Measurements from ENCODE around the gene FBXL2. TPM values are rescaled to one million over a fixed set of nuclear protein-coding genes. Genes with fewer than 3 reads are reported as not detected.

FBXL2 gene, protein sequence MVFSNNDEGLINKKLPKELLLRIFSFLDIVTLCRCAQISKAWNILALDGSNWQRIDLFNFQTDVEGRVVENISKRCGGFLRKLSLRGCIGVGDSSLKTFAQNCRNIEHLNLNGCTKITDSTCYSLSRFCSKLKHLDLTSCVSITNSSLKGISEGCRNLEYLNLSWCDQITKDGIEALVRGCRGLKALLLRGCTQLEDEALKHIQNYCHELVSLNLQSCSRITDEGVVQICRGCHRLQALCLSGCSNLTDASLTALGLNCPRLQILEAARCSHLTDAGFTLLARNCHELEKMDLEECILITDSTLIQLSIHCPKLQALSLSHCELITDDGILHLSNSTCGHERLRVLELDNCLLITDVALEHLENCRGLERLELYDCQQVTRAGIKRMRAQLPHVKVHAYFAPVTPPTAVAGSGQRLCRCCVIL
- total RNA-seq (2021; fragmentation: NEBNext Ultra II Directional; extraction: Animal tissue kit (Norgen Biotek cat#: 25700)), result 10 to 100 TPM in 4 of 6 experiments, 1 to 10 TPM in 2; 8.1 to 12.2 (median 10.3) TPM
- long read RNA-seq, transcript FBXL2-216 (15 exons, 3,847 nt), result major isoform, 6 of 11 reads
- long read RNA-seq, partial matches to known transcripts, result 1 of 11 reads
- long read RNA-seq, other reads (novel, unspliced or antisense), result 3 of 11 reads

GRCh38 chr3:33277193-33277882 is at the start of gene FBXL2:
TSS of gene FBXL2 (plus strand) at chr3:33277442. CDS start at chr3:33277513, 71 bp downstream.
- H3K4me3 Mint-ChIP-seq, result peak within 1 kb of the TSS; percentile 88
- peaks cover 2% of the 10 kb centered on the region for H3K27me3 Mint-ChIP-seq (ENCODE audit: insufficient read depth)
- TF ChIP-seq, protein P1, sequence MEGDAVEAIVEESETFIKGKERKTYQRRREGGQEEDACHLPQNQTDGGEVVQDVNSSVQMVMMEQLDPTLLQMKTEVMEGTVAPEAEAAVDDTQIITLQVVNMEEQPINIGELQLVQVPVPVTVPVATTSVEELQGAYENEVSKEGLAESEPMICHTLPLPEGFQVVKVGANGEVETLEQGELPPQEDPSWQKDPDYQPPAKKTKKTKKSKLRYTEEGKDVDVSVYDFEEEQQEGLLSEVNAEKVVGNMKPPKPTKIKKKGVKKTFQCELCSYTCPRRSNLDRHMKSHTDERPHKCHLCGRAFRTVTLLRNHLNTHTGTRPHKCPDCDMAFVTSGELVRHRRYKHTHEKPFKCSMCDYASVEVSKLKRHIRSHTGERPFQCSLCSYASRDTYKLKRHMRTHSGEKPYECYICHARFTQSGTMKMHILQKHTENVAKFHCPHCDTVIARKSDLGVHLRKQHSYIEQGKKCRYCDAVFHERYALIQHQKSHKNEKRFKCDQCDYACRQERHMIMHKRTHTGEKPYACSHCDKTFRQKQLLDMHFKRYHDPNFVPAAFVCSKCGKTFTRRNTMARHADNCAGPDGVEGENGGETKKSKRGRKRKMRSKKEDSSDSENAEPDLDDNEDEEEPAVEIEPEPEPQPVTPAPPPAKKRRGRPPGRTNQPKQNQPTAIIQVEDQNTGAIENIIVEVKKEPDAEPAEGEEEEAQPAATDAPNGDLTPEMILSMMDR (IDR thresholded peaks at IDR 0.05), result no peak
- peak within 1 kb of the TSS; percentile 63 for H3K27ac Mint-ChIP-seq
- H3K9me3 Mint-ChIP-seq, result peaks cover 5% of the 10 kb centered on the region; the same call in 1 of the 2 replicates
- peak; percentile 30 for DNase-seq
- H3K4me1 Mint-ChIP-seq (ENCODE audit: low read depth), result peaks cover 28% of the 10 kb centered on the region
- peaks cover 4% of the 10 kb centered on the region; the same call in 1 of the 2 replicates for H3K36me3 Mint-ChIP-seq (ENCODE audit: low read depth)

DNA sequence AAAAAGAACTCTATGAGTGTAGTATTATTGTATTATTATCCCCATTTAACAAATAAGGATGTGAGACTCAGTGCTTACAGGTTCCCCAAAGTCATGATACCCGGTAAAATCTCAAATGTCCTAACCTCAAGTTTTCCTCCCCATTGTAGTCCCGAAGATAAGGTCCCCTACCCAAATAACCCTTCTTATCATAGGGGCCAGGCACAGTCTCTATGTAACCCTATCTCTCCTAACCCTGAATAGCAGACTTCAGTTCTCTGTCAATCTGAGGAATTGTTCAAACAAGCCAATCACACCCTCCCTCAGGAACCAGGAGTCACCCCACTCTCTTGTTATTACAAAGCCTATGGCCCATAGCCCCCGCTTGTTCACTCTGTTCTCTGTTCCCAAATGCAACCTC is 48.2 kb upstream of the FBXL2 start:
- H3K27me3 Mint-ChIP-seq (ENCODE audit: insufficient read depth), result peaks cover 10% of the 10 kb centered on the region
- H3K36me3 Mint-ChIP-seq (ENCODE audit: low read depth), result no peaks in the 10 kb centered on the region
- peaks cover 6% of the 10 kb centered on the region for H3K4me1 Mint-ChIP-seq (ENCODE audit: low read depth)
- TF ChIP-seq, protein P1 (IDR thresholded peaks at IDR 0.05), result no peak
- no peak overlapping the region for H3K4me3 Mint-ChIP-seq
- H3K9me3 Mint-ChIP-seq, result no peaks in the 10 kb centered on the region
- no peak overlapping the region for H3K27ac Mint-ChIP-seq
- DNase-seq, result no peak

DNA sequence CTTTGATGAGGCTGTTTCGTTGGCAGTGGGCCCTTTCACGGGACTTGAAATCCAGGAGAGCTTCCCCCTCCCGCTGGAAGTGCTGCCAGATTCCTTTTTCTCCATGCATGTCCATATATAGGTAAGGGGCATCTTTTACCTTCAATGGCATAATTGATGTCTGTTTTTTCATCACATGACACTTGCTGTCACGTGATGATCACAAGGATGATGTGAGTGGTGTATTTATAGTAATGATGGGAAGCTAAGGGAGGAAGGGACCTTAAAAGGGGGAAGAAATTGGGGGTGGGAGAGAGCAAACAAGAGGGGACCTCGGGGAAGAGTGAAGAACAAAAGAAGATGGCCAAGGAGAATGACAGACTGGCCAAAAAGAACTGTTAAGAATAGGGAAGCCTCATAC is 47.3 kb upstream of the FBXL2 start:
- TF ChIP-seq, protein P1 (IDR thresholded peaks at IDR 0.05), result no peak
- Mint-ChIP-seq H3K4me3 (no peak overlapping the region), H3K36me3 (ENCODE audit: low read depth) (no peaks in the 10 kb centered on the region), H3K4me1 (ENCODE audit: low read depth) (peaks cover 6% of the 10 kb centered on the region), H3K9me3 (no peaks in the 10 kb centered on the region), H3K27me3 (ENCODE audit: insufficient read depth) (peaks cover 11% of the 10 kb centered on the region), H3K27ac (no peak overlapping the region)
- no peak for DNase-seq

DNA sequence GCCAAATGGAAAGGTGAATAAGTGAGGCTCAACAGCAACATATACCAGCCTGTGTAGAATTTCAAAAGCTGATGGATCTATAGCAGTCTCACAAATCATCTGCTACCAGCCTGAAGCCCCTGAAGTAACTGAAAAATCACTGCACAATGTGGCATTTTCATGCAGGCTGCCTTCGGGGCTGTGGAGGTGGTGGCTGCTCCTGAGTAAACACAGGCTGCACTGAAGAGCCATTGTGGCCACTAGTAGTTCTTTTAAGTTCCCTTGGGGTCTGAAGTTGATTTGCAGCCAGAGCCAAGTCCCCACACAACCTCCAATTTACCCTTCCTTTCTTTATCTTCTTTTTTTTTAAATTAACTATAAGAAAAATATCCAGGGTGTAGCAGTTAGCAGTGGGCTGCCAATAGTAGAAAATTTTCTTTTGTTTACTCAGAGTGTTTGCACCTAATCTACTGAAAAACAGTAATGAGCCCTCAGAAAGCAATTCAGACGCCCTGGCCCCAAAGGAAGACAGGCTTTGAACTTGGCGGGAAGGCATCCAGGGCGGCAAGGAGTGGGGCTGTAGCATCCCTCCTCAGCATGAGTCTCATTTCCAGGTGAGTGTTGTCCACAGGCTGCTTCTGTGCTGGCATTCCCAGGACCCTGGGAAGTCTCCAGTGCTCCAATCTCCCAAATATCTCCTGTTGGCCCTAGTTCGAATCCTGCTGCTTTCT is 45.3 kb upstream of the FBXL2 start:
- peaks cover 6% of the 10 kb centered on the region for H3K4me1 Mint-ChIP-seq (ENCODE audit: low read depth)
- no peak for DNase-seq
- no peaks in the 10 kb centered on the region for H3K36me3 Mint-ChIP-seq (ENCODE audit: low read depth)
- H3K4me3 Mint-ChIP-seq, result no peak overlapping the region
- H3K27me3 Mint-ChIP-seq (ENCODE audit: insufficient read depth), result peaks cover 11% of the 10 kb centered on the region
- H3K9me3 Mint-ChIP-seq, result no peaks in the 10 kb centered on the region
- TF ChIP-seq, protein P1 (IDR thresholded peaks at IDR 0.05), result no peak
- H3K27ac Mint-ChIP-seq, result no peak overlapping the region

GRCh38 chr3:33233884-33234283 is 43.4 kb upstream of the FBXL2 start:
- Mint-ChIP-seq H3K27me3 (ENCODE audit: insufficient read depth) (peaks cover 5% of the 10 kb centered on the region), H3K9me3 (peaks cover 5% of the 10 kb centered on the region; the same call in 1 of the 2 replicates), H3K4me1 (ENCODE audit: low read depth) (peaks cover 6% of the 10 kb centered on the region), H3K27ac (no peak overlapping the region), H3K4me3 (no peak overlapping the region), H3K36me3 (ENCODE audit: low read depth) (no peaks in the 10 kb centered on the region)
- no peak for DNase-seq
- TF ChIP-seq, protein P1 (IDR thresholded peaks at IDR 0.05), result peak; percentile 30; the same call in 1 of the 2 replicates

Data from HFFc6 (cell line).